ENCODE data around the gene TNFSF9. TPM values are rescaled to one million over a fixed set of nuclear protein-coding genes. Genes with fewer than 3 reads are reported as not detected.

Gene TNFSF9
- total RNA-seq, 2 donors from 2014 or later: 2.6 TPM; not detected in 1

DNA sequence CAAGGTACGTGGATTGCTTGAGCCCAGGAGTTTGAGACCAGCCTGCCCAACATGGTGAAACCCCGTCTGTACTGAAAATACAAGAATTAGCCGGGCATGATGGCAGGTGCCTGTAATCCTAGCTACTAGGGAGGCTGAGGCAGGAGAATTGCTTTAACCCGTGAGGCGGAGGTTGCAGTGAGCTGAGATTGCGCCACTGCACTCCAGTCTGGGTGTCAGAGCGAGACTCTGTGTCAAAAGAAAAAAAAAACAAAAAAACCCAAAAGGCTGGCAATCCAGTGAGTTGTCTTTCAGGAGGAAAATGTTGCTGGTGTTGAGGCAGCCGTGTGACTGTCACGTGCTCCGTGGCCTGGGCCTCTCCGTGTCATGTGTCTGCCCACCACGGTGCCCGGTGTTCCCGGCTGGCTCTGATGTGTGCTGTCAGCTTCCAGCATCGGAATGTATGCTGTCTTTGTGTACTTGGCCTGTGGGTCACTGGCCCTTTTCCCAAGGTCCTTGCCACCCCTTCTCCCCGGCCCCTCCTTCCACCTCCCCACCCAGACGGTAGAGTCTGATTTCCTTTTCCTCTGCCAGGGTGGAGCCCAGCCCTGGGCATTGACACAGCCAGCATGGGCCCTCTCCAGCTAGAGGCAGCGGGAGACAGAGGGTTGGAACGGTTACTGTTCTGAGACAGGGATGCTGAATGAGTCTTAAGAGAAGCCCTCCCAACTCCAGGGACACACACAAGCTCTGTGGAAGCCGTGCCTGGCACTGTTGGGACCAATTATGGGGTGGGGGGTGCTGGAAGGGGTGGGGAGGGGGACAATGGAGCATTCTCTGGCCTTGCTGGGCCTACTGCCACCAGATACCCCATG, 21.5 kb upstream of the TNFSF9 start:
- 28 to 37% methylated on average over 15 to 19 of the region's 20 CpGs for WGBS, 2 donors
- H3K36me3 ChIP-seq (replicated peaks in 1 of 2; ENCODE audit: insufficient read depth in 1 of 2, low read depth in 2 of 2): no peaks in the 10 kb centered on the region
- peaks cover 22% of the 10 kb centered on the region for H3K4me1 ChIP-seq
- H3K4me3 ChIP-seq: no peak overlapping the region
- no peaks in the 10 kb centered on the region for H3K9me3 ChIP-seq
- H3K27ac ChIP-seq: peak overlapping the region; percentile 59 to 90 (median 84)
- intact Hi-C loops (cut with DNase I): no loop called here
- DNase-seq: peak; percentile 84 to 95 (median 90)
- TF ChIP-seq, protein P1, sequence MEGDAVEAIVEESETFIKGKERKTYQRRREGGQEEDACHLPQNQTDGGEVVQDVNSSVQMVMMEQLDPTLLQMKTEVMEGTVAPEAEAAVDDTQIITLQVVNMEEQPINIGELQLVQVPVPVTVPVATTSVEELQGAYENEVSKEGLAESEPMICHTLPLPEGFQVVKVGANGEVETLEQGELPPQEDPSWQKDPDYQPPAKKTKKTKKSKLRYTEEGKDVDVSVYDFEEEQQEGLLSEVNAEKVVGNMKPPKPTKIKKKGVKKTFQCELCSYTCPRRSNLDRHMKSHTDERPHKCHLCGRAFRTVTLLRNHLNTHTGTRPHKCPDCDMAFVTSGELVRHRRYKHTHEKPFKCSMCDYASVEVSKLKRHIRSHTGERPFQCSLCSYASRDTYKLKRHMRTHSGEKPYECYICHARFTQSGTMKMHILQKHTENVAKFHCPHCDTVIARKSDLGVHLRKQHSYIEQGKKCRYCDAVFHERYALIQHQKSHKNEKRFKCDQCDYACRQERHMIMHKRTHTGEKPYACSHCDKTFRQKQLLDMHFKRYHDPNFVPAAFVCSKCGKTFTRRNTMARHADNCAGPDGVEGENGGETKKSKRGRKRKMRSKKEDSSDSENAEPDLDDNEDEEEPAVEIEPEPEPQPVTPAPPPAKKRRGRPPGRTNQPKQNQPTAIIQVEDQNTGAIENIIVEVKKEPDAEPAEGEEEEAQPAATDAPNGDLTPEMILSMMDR (IDR thresholded peaks at IDR 0.05): no peak
- TF ChIP-seq POLR2A (IDR thresholded peaks at IDR 0.05): no peak
- ATAC-seq: peak; percentile 93
- no peaks in the 10 kb centered on the region for H3K27me3 ChIP-seq

DNA sequence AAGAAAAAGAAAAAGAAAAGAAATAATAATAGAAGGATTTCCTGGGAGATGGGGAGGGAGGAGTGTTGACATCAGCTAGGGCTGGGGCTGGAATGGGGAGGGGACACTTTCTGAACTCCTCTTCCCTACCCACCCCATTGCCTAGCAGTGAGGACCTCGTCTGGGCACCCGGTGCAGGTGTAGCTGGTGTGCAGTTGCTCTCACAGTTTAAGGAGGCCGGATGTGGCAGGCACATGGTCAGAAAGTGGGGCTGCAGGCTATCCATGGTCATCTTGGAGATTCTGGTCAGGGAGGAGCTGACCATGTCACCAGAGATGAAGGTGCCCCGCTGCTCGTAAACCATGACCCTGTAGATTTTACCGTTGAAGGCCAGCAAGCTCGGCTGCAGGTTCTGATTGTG, 20.2 kb upstream of the TNFSF9 start:
- DNase-seq (no peak), ATAC-seq (no peak)
- peaks cover 22% of the 10 kb centered on the region for H3K4me1 ChIP-seq
- no peaks in the 10 kb centered on the region for H3K36me3 ChIP-seq (replicated peaks in 1 of 2; ENCODE audit: insufficient read depth in 1 of 2, low read depth in 2 of 2)
- intact Hi-C loops (cut with DNase I): loop anchor here (10.0 kb wide), 1 partner anchor 234 kb away; no protein-coding TSS in a partner anchor
- 67 to 77% methylated on average over 6 to 7 of the region's 7 CpGs for WGBS, 2 donors
- H3K27ac ChIP-seq: peak overlapping the region in 1 of 4 donors; percentile 87
- H3K4me3 ChIP-seq: no peak overlapping the region
- no peaks in the 10 kb centered on the region for H3K9me3 ChIP-seq
- TF ChIP-seq, protein P1 (IDR thresholded peaks at IDR 0.05): no peak
- H3K27me3 ChIP-seq: no peaks in the 10 kb centered on the region

DNA sequence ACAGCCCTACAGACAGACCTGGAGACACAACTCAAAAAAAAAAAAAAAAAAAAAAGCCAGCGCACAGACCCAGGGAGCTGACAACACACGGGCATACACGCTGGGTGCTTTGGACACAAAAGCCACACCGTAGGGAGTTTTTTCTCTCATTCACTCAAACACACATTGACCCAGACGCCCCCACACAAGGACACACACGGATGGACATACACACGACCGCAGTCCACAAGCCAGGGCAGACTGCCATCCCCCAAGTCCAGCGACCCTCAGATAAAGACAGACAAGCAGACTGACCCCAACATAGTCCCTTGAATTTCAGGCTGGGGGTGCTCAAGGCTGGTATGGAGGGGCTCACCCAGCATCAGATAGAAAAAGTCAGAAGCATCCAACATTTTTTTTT, 16.7 kb upstream of the TNFSF9 start:
- DNase-seq (no peak), ATAC-seq (no peak)
- no peak overlapping the region for H3K4me3 ChIP-seq
- no peaks in the 10 kb centered on the region for H3K36me3 ChIP-seq (replicated peaks in 1 of 2; ENCODE audit: insufficient read depth in 1 of 2, low read depth in 2 of 2)
- H3K27ac ChIP-seq: no peak overlapping the region
- intact Hi-C loops (cut with DNase I): loop anchor here (10.0 kb wide), 1 partner anchor 231 kb away; no protein-coding TSS in a partner anchor
- H3K9me3 ChIP-seq: no peaks in the 10 kb centered on the region
- no peak for TF ChIP-seq POLR2A (IDR thresholded peaks at IDR 0.05)
- TF ChIP-seq, protein P1 (IDR thresholded peaks at IDR 0.05): no peak
- peaks cover 16% of the 10 kb centered on the region for H3K4me1 ChIP-seq
- 77 to 79% methylated on average over 9 of the region's 9 CpGs for WGBS, 2 donors
- no peaks in the 10 kb centered on the region for H3K27me3 ChIP-seq

DNA sequence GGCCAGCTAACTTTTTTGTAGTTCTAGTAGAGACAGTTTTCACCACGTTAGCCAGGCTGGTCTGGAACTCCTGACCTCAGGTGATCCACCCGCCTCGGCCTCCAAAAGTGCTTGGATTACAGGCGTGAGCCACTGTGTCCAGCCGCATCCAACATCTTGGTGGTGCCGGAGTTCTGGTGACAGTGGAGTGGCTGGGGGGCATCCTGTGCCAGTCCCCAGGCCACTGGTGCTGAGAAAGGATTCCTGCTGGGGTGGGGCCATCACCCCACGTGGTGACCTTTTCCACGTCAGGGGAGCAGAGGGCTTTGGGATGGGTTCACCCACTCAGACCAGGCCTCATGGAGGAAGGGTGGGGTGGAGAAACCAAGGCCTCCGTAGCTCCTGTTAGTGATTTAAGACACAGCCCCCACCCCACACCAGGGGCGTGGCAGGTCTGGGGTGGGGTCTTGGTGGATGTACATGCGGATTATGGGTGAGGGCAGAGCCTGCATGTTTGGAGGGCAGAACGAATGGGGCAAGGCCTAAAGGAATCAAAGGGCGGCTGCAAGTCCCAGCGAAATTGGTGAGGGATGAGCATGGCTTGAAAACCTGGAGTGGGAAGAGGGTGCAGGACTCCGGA, 15.8 kb upstream of the TNFSF9 start:
- intact Hi-C loops (cut with DNase I): loop anchor here (10.0 kb wide), 1 partner anchor 230 kb away; no protein-coding TSS in a partner anchor
- 79 to 87% methylated on average over 9 to 15 of the region's 15 CpGs for WGBS, 2 donors
- Histone ChIP-seq H3K9me3 (no peaks in the 10 kb centered on the region), H3K4me3 (no peak overlapping the region), H3K27me3 (no peaks in the 10 kb centered on the region), H3K27ac (no peak overlapping the region), H3K36me3 (replicated peaks in 1 of 2; ENCODE audit: insufficient read depth in 1 of 2, low read depth in 2 of 2) (no peaks in the 10 kb centered on the region), H3K4me1 (peaks cover 10% of the 10 kb centered on the region)
- no peak for ATAC-seq
- no peak for TF ChIP-seq POLR2A (IDR thresholded peaks at IDR 0.05)
- TF ChIP-seq, protein P1 (IDR thresholded peaks at IDR 0.05): no peak
- no peak for DNase-seq

Data from body of pancreas (tissue), 4 donors.